ENCODE results near the gene A4GALT. TPM values are rescaled to one million over a fixed set of nuclear protein-coding genes. Genes with fewer than 3 reads are reported as not detected.
"Not testable (repeated sequence)": the region's sequence is repeated elsewhere in the genome, so short reads cannot be mapped to it uniquely, and the experiment has no call there.

The A4GALT gene
- total RNA-seq, 1 donor = 22.2 TPM

DNA sequence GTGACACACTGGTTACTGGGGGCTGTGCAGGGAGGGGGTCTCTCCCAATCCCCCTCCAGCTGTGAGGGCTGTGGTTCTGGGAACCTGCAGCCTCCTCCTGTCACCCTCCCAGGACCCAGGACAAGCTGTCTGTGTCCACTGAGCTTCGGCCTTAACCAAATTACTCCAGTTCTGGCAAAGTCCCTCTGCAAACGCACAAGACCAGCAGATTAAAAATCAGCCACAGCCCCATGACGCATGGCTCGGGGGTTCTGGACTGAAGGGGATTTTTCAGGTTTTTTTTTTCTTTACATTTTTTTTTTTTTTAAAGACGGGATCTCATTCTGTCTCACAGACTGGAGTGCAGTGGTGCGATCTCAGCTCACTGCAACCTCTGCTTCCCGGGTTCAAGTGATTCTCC, 32.2 kb upstream of the A4GALT start:
- no peak overlapping the region for H3K4me3 ChIP-seq (ENCODE audit: low read depth, low read length)
- DNase-seq (ENCODE audit: low read depth) = peak; percentile 83
- TF ChIP-seq, protein P1, sequence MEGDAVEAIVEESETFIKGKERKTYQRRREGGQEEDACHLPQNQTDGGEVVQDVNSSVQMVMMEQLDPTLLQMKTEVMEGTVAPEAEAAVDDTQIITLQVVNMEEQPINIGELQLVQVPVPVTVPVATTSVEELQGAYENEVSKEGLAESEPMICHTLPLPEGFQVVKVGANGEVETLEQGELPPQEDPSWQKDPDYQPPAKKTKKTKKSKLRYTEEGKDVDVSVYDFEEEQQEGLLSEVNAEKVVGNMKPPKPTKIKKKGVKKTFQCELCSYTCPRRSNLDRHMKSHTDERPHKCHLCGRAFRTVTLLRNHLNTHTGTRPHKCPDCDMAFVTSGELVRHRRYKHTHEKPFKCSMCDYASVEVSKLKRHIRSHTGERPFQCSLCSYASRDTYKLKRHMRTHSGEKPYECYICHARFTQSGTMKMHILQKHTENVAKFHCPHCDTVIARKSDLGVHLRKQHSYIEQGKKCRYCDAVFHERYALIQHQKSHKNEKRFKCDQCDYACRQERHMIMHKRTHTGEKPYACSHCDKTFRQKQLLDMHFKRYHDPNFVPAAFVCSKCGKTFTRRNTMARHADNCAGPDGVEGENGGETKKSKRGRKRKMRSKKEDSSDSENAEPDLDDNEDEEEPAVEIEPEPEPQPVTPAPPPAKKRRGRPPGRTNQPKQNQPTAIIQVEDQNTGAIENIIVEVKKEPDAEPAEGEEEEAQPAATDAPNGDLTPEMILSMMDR (IDR thresholded peaks at IDR 0.05; ENCODE audit: insufficient read depth, low read length) = no peak

DNA sequence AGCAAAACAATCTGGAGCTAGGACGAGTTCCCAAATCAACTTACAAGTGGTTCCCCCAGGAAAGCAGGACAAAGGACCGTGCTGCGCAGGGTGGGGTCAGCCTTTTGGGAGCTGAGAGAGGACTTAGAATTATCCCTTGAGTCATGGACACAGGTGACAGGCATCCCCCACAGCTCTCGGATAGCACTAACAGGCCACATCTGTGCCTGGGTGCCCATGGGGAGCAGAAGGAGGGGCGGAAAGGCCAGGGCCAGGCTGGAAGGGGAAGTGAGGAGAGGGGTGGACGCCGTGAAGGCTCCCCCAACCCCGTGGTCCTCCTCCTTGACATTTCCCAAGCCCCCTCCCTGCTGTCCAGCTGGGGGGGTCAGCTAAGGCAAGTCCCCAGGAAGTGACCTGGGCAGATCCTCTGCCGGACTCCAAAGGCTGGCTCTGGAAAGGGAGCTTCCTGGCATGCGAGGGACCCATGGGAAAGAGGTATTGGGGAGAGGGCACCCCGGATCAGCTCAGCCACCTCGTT, 31.6 kb upstream of the A4GALT start:
- TF ChIP-seq, protein P1 (IDR thresholded peaks at IDR 0.05; ENCODE audit: insufficient read depth, low read length) = no peak
- no peak for DNase-seq (ENCODE audit: low read depth)
- H3K4me3 ChIP-seq (ENCODE audit: low read depth, low read length) = no peak overlapping the region

DNA sequence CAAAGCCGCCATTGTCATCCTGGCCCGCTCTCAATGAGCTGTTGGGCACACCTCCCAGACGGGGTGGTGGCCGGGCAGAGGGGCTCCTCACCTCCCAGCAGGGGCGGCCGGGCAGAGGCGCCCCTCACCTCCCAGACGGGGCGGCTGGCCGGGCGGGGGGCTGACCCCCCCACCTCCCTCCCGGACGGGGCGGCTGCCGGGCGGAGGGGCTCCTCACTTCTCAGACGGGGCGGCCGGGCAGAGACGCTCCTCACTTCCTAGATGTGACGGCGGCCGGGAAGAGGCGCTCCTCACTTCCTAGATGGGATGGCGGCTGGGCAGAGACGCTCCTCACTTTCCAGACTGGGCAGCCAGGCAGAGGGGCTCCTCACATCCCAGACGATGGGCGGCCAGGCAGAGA, 29.8 kb upstream of the A4GALT start:
- not testable (repeated sequence) for DNase-seq (ENCODE audit: low read depth); H3K4me3 ChIP-seq (ENCODE audit: low read depth, low read length)

DNA sequence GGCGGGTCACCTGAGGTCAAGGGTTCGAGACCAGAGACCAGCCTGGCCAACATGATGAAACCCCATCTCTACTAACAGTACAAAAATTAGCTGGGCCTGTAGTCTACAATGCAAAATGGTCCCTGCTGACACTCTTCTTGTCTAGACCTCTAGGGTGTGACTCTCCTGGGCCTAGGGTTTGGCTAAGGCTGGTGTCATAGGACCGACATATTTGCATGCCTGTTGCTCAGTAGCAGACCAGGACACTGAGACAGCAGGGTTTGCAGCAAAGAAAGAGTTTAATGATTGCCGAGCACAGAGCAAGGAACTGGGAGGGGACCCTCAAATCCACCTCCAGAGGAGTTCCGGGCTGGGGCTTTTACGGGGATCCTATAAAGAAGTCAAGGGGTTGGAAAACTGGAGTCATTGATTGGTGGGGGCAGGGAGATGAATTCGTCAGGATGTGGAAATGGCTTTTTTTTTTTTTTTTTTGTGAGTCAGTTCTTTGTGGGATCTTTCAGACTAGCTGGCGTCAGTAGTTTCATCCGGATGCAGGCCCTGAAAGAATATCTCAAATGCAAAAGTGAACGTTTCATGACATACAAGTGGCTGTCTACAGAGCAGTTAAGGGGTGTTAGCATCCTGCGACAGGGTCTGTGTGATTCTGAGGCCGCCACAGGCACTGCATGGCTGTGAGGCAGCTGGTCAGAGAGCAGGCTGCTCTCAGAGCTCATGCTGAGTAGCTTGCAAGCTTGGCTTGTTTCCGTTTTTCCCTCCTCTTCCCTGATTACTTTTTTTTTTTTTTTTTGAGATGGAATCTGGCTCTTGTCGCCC, 27.2 kb upstream of the A4GALT start:
- peak; percentile 85 for DNase-seq (ENCODE audit: low read depth)
- TF ChIP-seq, protein P1 (IDR thresholded peaks at IDR 0.05; ENCODE audit: insufficient read depth, low read length) = no peak
- no peak overlapping the region for H3K4me3 ChIP-seq (ENCODE audit: low read depth, low read length)

DNA sequence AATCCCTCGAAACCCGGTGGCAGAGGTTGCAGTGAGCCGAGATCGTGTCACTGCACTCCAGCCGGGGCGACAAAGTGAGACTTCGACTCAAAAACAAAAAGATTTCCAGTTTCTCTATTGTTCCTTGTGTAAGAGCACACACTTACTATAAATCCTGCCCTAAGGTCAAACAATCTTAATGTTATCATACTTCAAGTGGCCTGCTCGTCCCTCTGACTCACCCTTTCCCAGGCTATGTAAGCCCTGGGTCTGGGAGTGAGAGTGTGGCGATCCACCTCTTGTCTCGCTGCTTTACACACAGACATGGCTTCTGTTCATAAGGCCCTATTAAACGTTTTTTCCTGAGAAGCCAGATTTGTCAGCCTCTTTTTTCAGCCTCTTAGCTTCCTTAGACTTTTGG, 24.4 kb upstream of the A4GALT start:
- H3K4me3 ChIP-seq (ENCODE audit: low read depth, low read length) = no peak overlapping the region
- peak; percentile 50 for DNase-seq (ENCODE audit: low read depth)
- TF ChIP-seq, protein P1 (IDR thresholded peaks at IDR 0.05; ENCODE audit: insufficient read depth, low read length) = no peak

DNA sequence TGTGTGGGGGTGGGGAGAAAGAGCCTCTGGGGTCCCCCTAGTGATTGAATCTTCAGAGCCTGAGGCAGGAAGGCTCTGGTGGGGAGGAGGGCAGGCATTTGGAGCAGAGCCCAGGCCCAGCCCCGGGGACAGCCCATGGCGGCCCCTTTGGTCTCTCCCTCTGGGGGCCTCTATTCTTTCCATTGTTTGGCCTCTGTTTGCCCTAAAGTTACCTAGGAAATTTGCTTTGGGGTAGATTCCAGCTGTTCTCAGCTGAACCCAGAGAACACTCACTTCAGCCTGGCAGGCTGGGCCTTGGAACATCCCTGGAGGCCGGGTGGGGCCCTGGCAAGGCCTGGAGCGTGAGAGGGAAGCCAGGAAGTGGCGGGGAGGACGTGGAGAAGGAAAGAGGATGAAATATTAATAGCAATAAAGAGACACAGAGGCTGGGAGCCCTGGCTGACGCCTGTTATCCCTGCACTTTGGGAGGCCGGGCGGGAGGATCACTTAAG, 22.9 kb upstream of the A4GALT start:
- DNase-seq (ENCODE audit: low read depth) = peak; percentile 99
- TF ChIP-seq, protein P1 (IDR thresholded peaks at IDR 0.05; ENCODE audit: insufficient read depth, low read length) = no peak
- no peak overlapping the region for H3K4me3 ChIP-seq (ENCODE audit: low read depth, low read length)

DNA sequence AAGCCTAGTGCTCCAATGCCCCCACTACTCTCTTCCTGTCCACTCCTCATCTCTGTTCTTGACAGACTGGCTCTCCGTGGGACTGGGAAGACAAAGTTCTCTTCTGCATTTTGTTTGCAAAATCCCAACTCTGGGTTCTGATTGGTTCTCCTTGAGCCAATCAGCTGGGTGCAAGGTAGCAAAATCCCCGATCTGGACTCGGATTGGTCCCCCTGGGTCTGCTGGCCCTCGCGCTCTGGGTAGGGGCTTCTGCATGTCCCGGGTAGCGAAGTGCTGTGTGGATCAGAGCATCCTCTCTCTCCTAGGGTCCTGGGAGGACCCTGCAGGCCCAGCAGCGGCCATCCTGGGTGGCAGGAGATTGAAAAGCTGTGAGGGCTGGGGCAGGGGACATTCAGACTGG, 22.3 kb upstream of the A4GALT start:
- peak; percentile 46 for DNase-seq (ENCODE audit: low read depth)
- TF ChIP-seq, protein P1 (IDR thresholded peaks at IDR 0.05; ENCODE audit: insufficient read depth, low read length) = no peak
- no peak overlapping the region for H3K4me3 ChIP-seq (ENCODE audit: low read depth, low read length)

DNA sequence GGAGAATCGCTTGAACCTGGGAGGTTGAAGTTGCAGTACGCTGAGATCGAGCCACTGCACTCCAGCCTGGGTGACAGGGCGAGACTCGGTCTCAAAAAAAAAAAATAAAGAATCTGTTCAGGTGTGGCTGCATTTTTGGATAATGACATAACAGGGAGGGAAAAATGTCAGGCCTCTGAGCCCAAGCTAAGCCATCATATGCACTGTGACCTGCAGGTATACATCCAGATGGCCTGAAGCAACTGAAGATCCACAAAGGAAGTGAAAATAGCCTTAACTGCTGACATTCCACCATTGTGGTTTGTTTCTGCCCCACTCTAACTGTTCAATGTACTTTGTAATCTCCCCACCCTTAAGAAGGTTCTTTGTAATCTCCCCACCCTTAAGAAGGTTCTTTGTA, 19.6 kb upstream of the A4GALT start:
- H3K4me3 ChIP-seq (ENCODE audit: low read depth, low read length); DNase-seq (ENCODE audit: low read depth): not testable (repeated sequence)

Measured in fibroblast of the aortic adventitia (primary cell).